ENCODE data around the gene GLB1L2.

- no peak for TF ChIP-seq CTCF (conservative IDR thresholded peaks at IDR 0.05 in 1 of 2, IDR thresholded peaks at IDR 0.05 in 1 of 2; ENCODE audit: low read depth in 1 of 2, low read length in 2 of 2)
- TF ChIP-seq EZH2 (IDR thresholded peaks at IDR 0.05; ENCODE audit: low read length, missing control alignments): no peak
Observed at GRCh38 chr11:134363592-134363991, 31.8 kb downstream of the GLB1L2 start.
